Raji (cell line): ENCODE results near the gene SLC44A5.

Experiments used
- POLR2A ChIP-seq: IDR thresholded peaks from 2 replicates; pipeline ENCODE4 v1.6.1; 2011; ENCODE audit warnings: low read depth, low read length, control low read depth; ENCODE audit not compliant: insufficient read depth

SLC44A5 gene

DNA sequence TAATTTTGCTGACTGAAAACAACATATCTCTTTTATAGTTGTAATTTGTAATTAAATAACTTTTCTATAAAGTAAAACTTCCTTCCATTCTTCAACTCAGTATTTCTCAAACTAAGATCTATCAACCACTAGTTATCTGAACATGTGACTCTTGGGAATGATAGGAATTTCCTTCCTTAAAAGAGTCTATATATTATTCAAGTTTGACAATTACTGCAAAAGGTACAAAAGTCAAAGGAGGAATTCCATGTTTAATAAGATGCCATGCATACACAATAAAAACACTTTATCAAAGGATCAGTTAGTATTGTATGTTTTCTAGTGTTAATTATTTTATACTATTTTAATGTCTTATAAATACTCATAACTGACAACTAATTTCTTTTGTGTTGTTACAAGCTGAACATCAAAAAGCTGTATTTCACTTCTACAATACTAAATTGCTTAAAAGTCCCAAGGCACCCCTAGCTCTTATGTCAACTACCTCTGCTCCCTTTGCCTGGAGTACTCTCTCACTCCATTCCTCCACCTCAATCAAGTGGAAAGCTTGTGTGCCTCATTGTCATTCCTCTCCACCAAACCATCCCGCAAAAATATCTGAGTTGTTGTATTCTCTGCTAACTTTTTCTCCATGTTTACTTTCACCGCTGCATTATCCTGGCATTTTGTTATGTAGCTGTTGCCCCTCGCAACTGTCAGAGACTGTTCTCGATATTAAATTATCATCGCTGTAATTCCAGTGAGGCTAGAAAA is 67.9 kb downstream of the SLC44A5 start:
- TF ChIP-seq POLR2A: no peak

DNA sequence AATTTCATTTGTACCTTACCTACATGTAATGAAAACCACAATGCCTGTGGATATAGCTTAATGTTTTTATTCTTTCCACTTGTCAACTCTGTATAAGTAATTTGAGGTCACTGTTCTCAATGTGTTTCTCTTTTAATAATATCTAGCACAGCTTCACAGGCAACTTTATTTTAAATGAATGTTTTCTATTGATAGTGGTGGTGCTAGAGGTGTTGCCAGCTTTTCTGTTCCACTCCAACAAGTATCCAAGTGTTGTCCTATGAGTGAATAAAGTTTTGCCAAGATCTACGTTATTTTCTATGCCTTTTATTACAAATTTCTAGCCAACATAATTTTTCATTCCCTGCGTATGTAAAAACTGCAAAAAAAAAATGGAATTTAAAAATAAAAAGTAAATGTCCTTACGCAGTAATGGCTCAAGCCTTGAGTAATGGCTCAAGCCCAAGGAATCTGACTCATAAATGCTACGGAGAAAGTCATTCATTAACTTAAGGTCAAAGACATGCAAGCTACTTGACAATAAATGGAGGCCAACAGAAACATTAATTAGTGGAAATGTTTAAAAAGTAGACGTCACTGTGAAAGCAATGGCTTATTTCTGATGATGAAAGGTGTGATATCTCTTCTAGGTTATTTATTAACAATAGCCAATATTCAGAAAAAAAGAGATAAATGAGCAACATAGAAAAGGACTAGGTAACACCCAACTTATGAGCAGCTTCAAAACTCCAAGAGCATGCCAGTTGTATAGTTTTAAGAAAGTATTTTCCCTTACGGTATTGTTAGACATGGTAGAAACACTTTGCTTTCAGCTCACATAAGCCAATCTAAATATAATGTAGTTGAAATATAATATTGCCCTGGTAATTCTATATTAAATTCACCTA is 71.4 kb downstream of the SLC44A5 start:
- no peak for TF ChIP-seq POLR2A

DNA sequence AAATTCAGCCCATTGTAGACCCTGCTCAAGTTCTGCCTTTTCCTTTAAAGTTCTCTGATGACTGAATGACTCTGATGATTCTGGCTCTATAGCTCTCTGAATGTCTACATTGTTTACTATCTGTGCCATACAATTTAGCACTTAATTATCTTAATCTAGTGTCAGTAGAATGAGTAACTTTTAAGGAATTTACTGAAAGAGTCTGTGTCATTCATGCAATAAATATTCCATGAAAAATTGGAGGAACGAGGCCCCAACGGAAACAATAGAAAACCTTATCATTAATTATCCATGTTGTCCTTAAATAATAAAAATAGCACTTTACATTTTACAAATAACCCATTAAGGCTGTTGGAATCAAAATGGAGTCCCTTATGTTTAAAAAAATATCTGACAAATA is 77.8 kb downstream of the SLC44A5 start:
- no peak for TF ChIP-seq POLR2A

DNA sequence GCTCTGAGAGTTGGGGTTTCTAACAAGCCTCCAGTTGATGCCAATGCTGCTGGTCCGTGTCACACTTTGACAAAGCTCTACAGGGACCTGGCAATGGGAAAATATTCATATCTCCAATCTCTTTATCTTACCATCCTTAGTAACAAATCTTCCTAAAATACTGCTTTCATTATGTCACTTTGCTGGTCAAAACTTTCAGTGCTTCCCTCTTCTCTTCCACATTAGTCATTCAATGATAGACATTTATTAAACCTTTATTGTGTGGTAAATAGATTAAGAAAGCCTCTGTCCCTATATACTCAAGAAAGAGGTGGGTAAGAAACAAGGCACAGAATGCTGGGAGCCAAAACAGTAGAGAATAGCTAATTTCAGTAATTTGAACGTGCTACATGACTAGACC is 79.3 kb downstream of the SLC44A5 start:
- TF ChIP-seq POLR2A: no peak

DNA sequence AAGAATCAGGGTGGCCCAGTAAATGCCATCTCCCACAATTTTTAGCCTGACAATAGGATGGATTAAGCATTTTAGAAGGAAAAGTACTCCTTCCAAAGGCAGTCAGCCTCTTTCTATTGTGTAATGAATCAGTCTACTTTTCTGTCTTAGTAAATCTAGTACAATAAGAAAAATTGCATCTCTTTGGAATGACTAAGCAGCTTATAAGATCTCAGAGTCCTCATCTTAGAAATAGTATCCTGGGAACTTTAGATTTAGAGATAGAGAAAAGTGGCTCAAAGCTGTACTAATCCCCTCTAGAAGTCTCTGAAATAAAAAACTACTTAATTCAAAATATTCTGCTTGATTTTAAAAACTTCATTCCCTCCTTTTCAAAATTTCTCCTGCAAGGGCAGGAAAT is 81.4 kb downstream of the SLC44A5 start:
- TF ChIP-seq POLR2A: no peak

DNA sequence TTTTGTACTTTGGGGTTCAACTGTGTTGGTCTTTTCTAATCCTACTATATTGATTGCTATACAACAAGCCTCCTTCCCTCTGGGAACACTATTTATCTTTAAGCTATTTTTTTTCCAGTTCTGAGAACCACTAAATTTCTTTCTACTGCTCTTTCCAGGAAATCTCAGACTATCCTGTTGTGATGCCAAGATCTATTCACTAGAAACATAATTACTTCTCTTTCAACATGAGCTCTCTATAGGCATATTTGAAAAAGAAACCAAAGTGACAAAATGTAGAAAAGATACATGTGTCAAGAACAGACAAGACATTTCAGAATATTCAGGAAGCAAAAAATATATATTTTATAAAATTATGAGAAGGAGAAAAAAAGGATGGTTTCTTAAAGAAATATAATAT is 82.9 kb downstream of the SLC44A5 start:
- TF ChIP-seq POLR2A: no peak

DNA sequence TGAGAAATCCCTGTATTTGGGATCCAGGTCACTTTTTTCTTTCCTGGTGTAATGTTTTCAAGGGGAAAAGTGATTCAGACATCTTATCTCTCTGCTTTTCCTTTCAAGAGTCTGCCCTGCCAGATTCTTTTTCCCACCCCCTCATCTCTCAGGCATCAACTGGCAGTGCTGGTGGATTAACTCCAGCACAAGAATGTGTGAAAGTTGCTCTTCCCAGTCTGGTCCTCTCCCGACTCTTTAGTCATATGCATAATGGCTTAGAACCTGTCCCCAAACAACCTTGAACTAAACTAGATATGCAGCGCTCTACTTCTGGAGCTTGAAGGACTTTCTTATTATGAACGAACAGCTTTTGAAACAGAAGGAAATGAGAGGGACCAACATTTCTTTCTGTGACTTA is 88.5 kb downstream of the SLC44A5 start:
- no peak for TF ChIP-seq POLR2A

DNA sequence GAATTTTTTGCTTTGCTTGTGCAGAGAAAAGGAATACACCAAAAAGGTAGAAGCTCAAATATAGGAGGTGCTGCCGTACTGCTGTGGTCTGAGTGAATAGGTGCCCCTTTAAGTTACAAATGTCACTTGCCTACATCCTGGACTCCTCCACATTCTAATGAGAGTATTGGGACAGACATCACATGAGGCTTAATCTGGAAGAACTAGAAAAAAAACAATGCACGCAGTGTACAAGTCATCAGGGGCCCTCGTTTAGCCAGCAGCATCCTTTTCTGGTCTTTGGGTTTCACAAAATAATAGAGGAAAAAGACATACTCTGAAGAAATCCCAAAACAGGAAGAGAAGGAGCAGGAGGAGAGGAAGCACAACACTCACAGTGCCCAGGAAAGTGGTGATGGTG is 89.3 kb downstream of the SLC44A5 start:
- TF ChIP-seq POLR2A: no peak

DNA sequence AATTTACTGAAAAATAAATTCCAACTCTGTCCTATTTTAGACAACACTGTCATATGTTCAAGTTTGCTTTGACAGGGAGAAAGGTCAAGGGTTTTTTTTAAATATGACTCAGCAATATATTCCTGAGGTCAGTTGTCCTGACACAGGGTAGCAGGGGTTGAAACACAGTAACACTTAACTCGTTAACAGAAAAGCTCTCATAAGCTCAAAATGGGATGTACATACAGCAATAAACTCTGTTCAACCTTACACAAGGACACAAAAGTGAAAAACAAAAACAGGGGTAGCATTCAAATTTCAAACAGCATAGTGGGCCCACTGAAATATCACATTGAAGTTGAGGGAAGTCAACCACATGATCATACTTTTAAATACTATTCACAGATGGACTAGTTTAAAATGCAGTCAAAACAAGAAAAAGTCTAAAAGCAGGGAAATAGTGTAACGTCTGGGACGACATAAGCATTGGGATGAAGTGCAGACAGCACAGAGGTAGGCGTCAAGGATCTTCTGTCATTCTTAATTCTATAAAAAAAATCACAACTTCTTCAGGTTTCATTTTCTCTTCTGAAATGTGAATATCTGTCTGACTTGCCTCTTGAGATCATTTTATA is 89.9 kb downstream of the SLC44A5 start:
- TF ChIP-seq POLR2A: no peak

DNA sequence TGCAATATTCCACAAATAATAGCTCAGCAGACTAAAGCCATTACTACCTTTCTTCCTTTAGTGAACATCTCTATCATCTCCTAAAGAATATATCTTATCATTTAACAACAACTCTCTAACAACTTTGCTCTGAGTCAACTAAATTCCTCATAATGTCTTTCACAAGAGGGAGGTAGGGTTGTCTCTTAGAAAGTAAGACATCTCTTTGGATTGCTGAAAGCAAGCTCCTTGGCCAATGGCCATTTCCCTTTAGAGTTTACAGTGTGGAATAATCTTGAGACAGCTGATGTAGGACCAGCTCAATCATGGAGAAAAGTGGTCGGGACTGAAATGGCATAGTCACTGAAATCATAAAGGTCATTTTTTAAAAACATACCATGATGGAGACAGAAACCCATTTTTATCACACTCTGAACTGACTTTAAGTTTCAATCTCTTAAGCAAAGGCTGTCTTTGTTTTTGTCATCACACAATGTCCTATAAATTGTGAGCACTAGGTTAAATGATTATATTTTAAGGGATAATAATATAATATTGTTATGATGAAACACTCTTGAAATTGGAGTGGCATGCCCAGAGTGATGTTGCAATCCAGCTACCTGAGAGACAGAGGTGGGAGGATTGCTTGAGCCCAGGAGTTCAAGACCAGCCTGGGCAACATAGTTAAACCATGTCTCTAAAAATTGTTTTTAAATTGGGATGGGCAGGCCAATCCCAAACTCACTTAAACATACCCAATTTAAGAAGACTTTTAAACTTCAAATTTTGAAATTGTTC is 91.1 kb downstream of the SLC44A5 start:
- TF ChIP-seq POLR2A: no peak

DNA sequence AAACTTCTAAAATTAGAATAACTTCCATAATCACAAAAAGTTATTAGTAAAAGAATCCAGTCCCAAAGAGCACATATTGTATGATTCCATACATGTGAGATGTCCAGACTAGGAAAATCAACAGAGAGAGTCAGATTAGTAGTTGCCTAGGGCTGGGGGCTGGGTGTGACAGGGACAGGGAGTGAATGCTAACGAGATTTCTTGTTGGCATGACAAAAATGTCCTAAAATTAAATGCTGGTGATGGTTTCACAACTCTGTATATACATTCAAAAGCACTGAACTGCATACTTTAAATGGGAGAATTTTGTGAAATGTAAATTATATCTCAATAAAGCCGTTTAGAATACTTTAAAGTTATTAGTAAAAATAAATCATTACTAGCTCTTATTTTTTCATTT is 92.2 kb downstream of the SLC44A5 start:
- no peak for TF ChIP-seq POLR2A

DNA sequence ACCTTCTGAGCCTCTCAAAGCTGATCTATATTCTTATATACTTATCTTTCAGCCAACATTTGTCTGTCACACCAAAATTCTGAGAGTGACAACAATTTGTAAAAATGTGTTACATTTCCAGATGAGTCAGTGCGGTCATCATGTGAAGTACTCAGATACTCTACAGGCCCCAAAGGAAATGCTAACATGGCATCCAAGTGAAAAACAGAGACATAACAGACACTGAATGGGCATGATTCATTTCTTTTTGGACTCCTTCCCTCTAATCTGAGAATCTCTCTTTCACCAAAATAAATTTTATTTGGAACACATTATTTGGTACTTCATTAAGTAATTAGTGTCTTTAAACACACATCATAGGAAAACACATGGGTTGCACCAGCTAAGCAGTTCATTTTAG is 96.6 kb downstream of the SLC44A5 start:
- no peak for TF ChIP-seq POLR2A

DNA sequence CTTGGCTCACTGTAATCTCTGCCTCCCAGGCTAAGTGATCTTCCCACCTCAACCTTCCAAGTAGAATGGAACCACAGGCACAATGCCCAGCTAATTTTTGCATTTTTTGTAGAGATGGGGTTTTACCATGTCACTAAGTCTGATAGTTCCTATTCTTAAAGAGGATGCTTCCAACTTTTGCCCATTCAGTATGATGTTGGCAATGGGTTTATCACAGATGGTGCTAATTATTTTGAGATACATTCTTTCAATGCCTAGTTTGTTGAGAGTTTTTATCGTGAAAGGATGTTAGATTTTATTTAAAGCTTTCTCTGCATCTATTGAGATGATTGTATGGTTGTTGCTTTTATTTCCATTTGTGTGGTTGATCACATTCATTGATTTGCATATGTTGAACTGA is 103.9 kb downstream of the SLC44A5 start:
- TF ChIP-seq POLR2A: no peak

DNA sequence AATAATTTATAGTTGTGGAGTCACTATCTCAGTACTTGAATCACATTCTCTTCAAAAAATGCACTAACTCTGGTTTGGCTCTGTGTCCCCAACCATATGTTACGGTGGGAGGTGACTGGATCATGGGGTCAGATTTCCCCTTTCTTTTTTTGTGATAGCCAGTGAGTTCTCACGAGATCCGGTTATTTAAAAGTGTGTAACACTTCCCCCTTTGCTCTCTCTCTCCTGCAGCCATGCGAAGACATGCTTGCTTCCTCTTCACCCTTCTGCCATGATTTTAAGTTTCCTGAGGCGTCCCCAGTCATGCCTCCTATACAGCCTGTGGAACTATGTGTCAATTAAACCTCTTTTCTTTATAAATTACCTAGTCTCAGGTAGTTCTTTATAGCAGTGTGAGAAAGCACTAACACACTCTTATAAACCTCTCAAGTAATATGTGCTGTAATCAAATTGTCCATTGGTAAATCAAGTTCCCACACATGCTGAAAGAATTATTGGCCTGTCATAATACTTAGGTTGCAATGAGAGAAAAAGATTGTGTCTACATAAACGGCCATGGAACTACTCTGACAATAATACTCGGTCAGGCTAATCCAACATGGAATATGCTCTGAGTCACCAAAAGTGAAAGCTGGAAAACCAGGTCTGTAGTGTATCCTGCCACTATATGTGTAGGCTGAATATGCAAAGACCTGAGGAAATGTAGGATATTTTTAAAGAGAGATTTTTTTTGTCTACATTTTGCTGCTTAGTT is 107.5 kb downstream of the SLC44A5 start:
- TF ChIP-seq POLR2A: no peak

DNA sequence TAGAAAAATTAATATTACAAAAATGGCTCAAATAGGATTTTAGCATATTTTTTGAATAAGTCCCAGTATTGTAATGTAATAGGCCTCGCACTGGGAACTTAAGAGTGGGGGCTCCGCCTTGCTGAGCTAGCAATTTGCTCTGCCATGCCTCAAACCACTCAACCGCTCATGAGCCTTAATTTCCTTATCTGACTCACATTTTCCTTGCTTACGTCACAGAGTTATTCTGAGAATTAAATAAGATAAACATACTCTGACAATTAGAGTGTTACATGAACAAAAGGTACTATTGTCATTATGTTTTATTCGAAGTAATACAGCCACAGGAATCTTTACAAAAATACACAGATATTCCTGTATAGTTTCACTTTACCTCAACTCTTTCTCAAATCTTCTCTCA is 108.1 kb downstream of the SLC44A5 start:
- no peak for TF ChIP-seq POLR2A
